Measurements from ENCODE around the gene HUWE1.

GRCh38 chrX:53563324-53563723, 123.2 kb downstream of the HUWE1 start:
- TF ChIP-seq CTCF (IDR thresholded peaks at IDR 0.05; ENCODE audit: borderline replicate concordance, extremely low read depth, low read length, poor library complexity, severe bottlenecking) (no peak), EZH2 (IDR thresholded peaks at IDR 0.05; ENCODE audit: borderline replicate concordance, low read depth, low read length, severe bottlenecking) (no peak)
